DMS79 (cell line): Measurements from ENCODE around the gene CD300LB.
A peak's percentile ranks its signal among the peaks of the same experiment; 100 is the strongest.
"Not testable (repeated sequence)": the region's sequence is repeated elsewhere in the genome, so short reads cannot be mapped to it uniquely, and the experiment has no call there.

ENCODE experiments used
- DNase-seq: peaks from one replicate; lab custom pipeline; 2025; lab: John Stamatoyannopoulos, UW

CD300LB gene

GRCh38 chr17:74525465-74525725 is 5.9 kb downstream of the CD300LB start:
- DNase-seq, result no peak

DNA sequence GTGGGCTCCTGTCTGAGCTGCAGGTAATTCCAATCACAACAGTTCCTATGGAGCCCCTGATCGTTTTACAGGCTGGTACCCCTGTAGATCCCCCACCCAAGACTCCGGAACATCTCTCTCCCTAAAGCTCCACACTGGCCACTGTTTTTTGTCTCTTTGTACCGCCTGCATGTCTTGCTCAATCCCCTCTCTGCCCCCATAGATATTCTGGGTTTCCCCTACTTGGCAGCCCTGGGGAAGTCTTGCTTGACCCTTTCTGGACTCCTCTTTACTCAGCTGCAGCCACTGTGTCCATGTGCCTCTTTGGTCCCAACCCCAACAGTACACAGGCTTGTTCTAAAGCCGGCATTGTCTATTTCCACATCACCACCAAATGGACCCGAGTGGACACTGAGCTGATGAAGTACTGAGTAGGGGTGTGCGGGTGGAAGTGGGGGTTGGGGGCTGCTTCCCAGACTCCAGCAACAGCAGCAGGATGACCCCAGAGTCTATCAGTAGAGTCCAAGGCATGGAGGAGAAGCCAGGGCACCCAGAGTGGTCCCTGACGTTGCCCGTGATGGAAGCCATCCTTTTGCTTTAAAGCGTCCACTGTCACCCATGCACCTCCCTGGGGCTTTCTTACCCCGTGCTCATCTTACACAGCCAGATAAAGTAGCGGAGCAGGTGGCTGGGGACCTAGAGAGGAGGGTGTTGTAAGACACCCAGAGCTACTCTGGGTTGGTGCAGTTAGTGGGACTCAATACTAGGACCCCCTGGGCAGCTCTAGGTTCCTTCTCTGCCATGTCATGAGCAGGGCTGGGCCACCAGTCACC is 6.4 kb downstream of the CD300LB start:
- DNase-seq, result no peak

- no peak for DNase-seq
These were observed 8.0 kb downstream of the CD300LB start for GRCh38 chr17:74523308-74523707.

GRCh38 chr17:74522381-74523105 is 8.7 kb downstream of the CD300LB start:
- no peak for DNase-seq

- no peak for DNase-seq
These were observed 9.5 kb downstream of the CD300LB start for GRCh38 chr17:74521701-74522201.

- no peak for DNase-seq
These were observed 10.3 kb downstream of the CD300LB start for GRCh38 chr17:74520790-74521480.

- DNase-seq, result no peak
These were observed 11.2 kb downstream of the CD300LB start for GRCh38 chr17:74520016-74520434.

- DNase-seq, result not testable (repeated sequence)
These were observed 12.8 kb downstream of the CD300LB start for GRCh38 chr17:74518413-74518981.

- DNase-seq, result no peak
These were observed 14.5 kb downstream of the CD300LB start for GRCh38 chr17:74516561-74517328.

DNA sequence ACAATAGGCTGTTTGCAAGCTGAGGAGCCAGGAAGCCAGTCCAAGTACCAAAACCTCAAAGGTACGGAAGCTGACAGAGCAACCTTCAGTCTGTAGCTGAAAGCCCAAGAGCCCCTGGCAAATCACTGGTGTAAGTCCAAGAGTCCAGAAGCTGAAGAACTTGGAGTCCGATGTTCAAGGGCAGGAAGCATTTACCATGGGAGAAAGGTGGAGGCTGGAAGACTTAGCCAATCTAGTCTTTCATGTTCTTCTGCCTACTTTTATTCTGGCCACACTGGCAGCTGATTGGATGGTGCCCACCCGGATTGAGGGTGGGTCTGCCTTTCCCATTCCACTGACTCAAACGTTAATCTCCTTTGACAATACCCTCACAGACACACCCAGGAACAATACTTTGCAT is 15.3 kb downstream of the CD300LB start:
- DNase-seq, result no peak

DNA sequence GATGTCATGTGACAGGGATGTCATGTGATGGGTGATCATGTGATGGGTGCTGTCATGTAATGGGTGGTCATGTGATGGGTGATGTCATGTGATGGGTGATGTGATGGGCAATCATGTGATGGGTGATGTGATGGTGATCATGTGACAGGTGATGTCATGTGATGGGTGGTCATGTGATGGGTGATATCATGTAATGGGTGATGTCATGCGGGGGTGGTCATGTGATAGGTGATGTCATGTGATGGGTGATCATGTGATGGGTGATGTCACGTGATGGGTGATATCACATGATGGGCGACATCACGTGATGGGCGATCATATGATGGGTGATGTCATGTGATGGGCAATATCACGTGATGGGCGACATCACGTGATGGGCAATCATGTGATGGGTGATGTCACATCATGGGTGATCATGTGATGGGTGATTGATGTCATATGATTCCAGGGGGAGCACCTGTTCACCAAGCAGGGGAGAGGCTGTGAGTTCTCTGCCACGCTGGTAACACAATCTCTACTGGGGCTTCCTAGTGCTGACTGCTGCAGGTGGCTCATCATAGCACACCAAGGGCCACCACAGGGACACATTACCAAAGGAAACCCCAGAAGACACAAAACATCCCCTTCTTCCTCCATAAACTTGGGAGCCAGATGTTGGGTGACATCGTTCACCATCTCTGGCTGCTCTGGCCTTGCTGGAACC is 16.5 kb downstream of the CD300LB start:
- DNase-seq, result no peak

DNA sequence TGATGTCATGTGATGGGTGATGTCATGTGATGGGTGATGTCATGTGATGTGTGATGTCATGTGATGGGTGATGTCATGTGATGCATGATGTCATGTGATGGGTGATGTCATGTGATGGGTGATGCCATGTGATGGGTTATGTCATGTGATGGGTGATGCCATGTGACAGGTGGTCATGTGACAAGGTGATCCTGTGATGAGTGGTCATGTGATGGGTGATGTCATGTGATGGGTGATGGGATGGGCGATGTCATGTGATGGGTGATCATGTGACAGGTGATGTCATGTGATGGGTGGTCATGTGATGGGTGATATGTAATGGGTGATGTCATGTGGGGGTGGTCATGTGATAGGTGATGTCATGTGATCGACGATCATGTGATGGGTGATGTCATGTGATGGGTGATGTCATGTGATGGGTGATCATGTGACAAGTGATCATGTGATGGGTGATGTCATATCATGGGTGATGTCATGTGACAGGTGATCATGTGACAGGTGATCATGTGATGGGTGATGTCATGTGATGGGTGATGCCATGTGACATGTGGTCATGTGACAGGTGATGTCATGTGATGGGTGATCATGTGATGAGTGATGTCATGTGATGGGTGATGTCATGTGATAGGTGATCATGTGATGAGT is 17.2 kb downstream of the CD300LB start:
- no peak for DNase-seq

DNA sequence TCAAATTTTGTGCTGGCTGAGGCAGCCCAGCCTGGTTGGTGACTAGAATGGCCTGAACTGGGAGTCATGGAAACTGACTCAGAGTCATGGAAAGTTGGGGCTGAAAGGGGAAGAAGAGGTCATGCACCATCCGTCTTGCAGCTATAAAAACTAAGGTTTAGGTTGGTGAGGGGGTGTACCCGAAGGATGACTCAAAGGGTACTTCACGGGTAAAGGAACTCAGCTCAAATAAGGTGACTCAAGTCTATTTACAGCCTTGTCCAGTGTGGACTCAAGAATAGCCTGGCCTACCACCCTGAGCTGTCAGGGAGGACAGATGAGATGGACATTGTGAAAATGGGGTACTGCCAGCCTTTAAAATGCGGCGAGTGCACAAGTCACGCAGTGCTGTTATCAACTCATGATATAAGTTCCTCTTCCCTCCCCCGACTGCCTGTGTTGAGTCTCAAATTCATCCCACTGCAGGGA is 18.6 kb downstream of the CD300LB start:
- no peak for DNase-seq

GRCh38 chr17:74512036-74512435 is 19.2 kb downstream of the CD300LB start:
- DNase-seq, result no peak

- DNase-seq, result no peak
These were observed 23.1 kb downstream of the CD300LB start for GRCh38 chr17:74508156-74508555.

DNA sequence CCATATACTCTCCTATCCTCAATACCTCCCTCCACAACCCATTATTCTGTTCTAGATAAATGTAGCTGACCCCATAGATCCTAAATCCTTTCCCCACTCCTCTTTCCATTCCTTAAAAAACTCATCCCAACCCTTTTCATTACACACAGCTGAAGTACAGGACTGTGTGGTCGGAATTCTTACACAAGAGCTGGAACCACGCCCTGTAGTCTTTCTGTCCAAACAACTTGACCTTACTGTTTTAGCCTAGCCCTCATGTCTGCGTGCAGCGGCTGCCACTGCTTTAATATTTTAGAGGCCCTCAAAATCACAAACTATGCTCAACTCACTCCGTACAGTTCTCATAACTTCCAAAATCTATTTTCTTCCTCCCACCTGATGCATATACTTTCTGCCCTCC is 27.3 kb downstream of the CD300LB start:
- not testable (repeated sequence) for DNase-seq

GRCh38 chr17:74502861-74503260 is 28.4 kb downstream of the CD300LB start:
- DNase-seq, result no peak

DNA sequence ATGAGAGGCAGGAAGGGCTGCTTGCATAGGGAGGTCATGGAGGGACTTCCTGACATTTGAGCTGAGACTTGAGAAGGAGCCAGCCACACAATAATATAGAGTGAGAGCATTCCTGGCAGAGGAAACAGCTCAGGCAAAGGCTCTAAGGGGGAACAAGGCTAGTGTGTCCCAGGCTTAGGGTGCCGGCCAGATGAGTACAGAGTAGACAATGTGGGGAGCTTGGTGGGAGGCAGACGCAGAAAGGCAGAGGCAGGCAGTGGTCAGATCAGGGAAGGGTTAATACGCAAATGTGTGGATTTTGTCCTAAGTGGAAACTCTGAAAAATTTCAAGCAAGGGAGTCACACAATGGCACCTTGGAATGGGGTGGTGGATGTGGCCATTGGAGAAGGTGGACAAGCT is 31.3 kb downstream of the CD300LB start:
- no peak for DNase-seq

- no peak for DNase-seq
These were observed 33.8 kb downstream of the CD300LB start for GRCh38 chr17:74497471-74497870.

- peak; percentile 3 for DNase-seq
These were observed 37.9 kb downstream of the CD300LB start for GRCh38 chr17:74493331-74493833.
